Neural cell (in vitro differentiated cells): ENCODE measurements around the gene ITPR3. TPM values are rescaled to one million over a fixed set of nuclear protein-coding genes. Genes with fewer than 3 reads are reported as not detected.

Experiments
- H2AFZ ChIP-seq: fragments of 200-600, 300-800 bp; sonication (generic), shearing (Covaris generic); 2 replicates; pipeline ENCODE4 v1.6.0; 2014; ENCODE audit warnings: low read depth, mild to moderate bottlenecking, antibody characterized with exemption, low read length, moderate library complexity
- H3F3A ChIP-seq: fragments of 200-600 bp; shearing (Covaris generic); 2 replicates; pipeline ENCODE4 v1.6.1; 2016; ENCODE audit warnings: mild to moderate bottlenecking, moderate library complexity, mixed read lengths, antibody characterized with exemption, low read length; ENCODE audit not compliant: insufficient read depth, poor library complexity, severe bottlenecking
- H3K27ac ChIP-seq: fragments of 200-600, 300-800 bp; sonication (generic), shearing (Covaris generic); 2 replicates; pipeline ENCODE4 v1.5.1; 2014; ENCODE audit warnings: mild to moderate bottlenecking, low read length, moderate library complexity
- H3K27me3 ChIP-seq: fragments of 300-800, 200-600 bp; sonication (generic), shearing (Covaris generic); 2 replicates; pipeline ENCODE4 v1.6.0; 2014; ENCODE audit warnings: mild to moderate bottlenecking, low read depth, low read length, moderate library complexity; ENCODE audit not compliant: insufficient read depth
- H3K36me3 ChIP-seq: fragments of 300-800, 200-600 bp; sonication (generic), shearing (Covaris generic); 2 replicates; pipeline ENCODE4 v1.5.1; 2014; ENCODE audit warnings: mild to moderate bottlenecking, antibody characterized with exemption, low read length, moderate library complexity; ENCODE audit not compliant: insufficient read depth
- H3K4me2 ChIP-seq: fragments of 300-800, 200-600 bp; sonication (generic), shearing (Covaris generic); 2 replicates; pipeline ENCODE4 v1.6.0; 2014; ENCODE audit warnings: mild to moderate bottlenecking, low read length
- H3K4me3 ChIP-seq: fragments of 300-800, 200-600 bp; sonication (generic), shearing (Covaris generic); 2 replicates; pipeline ENCODE4 v1.5.1; 2014; ENCODE audit warnings: mild to moderate bottlenecking, low read length, moderate library complexity
- H3K79me2 ChIP-seq: fragments of 200-600 bp; shearing (Covaris generic); replicated peaks from 2 replicates; pipeline ENCODE4 v1.6.0; 2014; ENCODE audit warnings: mild to moderate bottlenecking, low read length, moderate library complexity; ENCODE audit not compliant: insufficient read depth
- H3K9ac ChIP-seq: fragments of 300-800, 200-600 bp; sonication (generic), shearing (Covaris generic); 2 replicates; pipeline ENCODE4 v1.6.1; 2016; ENCODE audit warnings: mild to moderate bottlenecking, low read length, mixed read lengths
- H3K9me2 ChIP-seq: fragments of 200-600 bp; shearing (Covaris generic); 2 replicates; pipeline ENCODE4 v1.6.1; 2016; ENCODE audit warnings: mild to moderate bottlenecking, low read length, mixed read lengths; ENCODE audit not compliant: insufficient read depth
- H3K9me3 ChIP-seq: fragments of 200-600, 300-800 bp; sonication (generic), shearing (Covaris generic); 2 replicates; pipeline ENCODE4 v1.6.1; 2016; ENCODE audit warnings: mild to moderate bottlenecking, mixed run types, low read length, moderate library complexity, mixed read lengths
- H4K20me1 ChIP-seq: fragments of 200-600 bp; shearing (Covaris generic); 2 replicates; pipeline ENCODE4 v1.6.1; 2016; ENCODE audit warnings: mild to moderate bottlenecking, mixed run types; ENCODE audit not compliant: insufficient read depth
- EP300 ChIP-seq: fragments of 450-650 bp; conservative IDR thresholded peaks from 2 replicates; pipeline ENCODE4 v1.6.1; 2014; ENCODE audit warnings: antibody characterized with exemption, mild to moderate bottlenecking, moderate library complexity; ENCODE audit not compliant: poor library complexity, severe bottlenecking
- EZH2 ChIP-seq: fragments of 200-600, 300-800 bp; shearing (Covaris generic), sonication (generic); IDR thresholded peaks from 2 replicates; pipeline ENCODE4 v1.6.1; 2014; ENCODE audit warnings: antibody characterized with exemption, low read length, borderline replicate concordance, mild to moderate bottlenecking; ENCODE audit not compliant: insufficient read depth, poor library complexity, severe bottlenecking
- MXI1 ChIP-seq: fragments of 450-650 bp; conservative IDR thresholded peaks from 2 replicates; pipeline ENCODE4 v1.6.1; 2014; ENCODE audit warnings: antibody characterized with exemption, mild to moderate bottlenecking; ENCODE audit not compliant: poor library complexity, severe bottlenecking
- POLR2AphosphoS5 ChIP-seq: IDR thresholded peaks from 2 replicates; pipeline ENCODE4 v1.6.1; 2012
- RAD21 ChIP-seq: fragments of 450-650 bp; conservative IDR thresholded peaks from 2 replicates; pipeline ENCODE4 v1.6.1; 2014; ENCODE audit warnings: antibody characterized with exemption, mild to moderate bottlenecking, moderate library complexity
- SMC3 ChIP-seq: fragments of 450-650 bp; conservative IDR thresholded peaks from 2 replicates; pipeline ENCODE4 v1.6.1; 2014; ENCODE audit warnings: antibody characterized with exemption, mild to moderate bottlenecking, moderate library complexity; ENCODE audit not compliant: poor library complexity
- TAF1 ChIP-seq: IDR thresholded peaks from 2 replicates; pipeline ENCODE4 v1.6.1; 2012; ENCODE audit warnings: low read depth
- polyA plus RNA-seq: library from polyadenylated mRNA; depleted of rRNA; stranded (reverse); fragments of >200 nt; gene quantifications from 2 replicates; pipeline ENCODE4 v1.2.3, GENCODE V29; 2014
- TF ChIP-seq, protein P1 (sequence below): fragments of 450-650 bp; IDR thresholded peaks from 2 replicates; pipeline ENCODE4 v1.5.1; 2014; ENCODE audit warnings: antibody characterized with exemption, mild to moderate bottlenecking, moderate library complexity; ENCODE audit not compliant: poor library complexity, severe bottlenecking
- TF ChIP-seq, protein P2 (sequence below): IDR thresholded peaks from 2 replicates; pipeline ENCODE4 v1.6.1; 2012; ENCODE audit warnings: borderline replicate concordance

ITPR3 gene
- polyA plus RNA-seq, 1 donor from 2014 or later = 0.11 TPM

DNA sequence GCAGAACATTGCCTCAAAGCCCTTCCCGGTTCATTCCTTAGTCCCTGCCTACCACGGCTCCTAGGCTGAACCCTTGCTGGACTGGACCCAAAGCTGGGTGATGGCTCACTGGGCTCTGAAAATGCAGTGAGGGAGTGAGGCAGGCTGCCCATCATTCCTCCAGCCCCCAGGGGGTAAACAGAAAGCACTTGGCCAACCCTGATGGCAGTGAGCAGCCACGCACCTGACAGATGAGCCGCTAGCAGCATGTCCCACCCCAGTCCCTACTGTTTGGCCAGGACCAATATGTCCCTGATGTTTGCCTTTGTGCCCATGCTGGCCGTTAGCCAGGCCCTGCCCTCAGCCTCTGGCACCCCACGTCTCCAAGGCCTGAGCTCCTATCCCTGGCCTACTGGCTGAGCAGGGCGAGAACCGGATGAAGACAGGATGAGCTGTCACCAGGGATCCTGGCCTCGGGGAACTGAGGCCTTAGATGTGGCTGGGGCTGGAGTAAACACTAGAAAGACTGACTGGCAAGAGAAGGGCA lies 21.6 kb upstream of the ITPR3 start (continued):
- TF ChIP-seq, protein P1, sequence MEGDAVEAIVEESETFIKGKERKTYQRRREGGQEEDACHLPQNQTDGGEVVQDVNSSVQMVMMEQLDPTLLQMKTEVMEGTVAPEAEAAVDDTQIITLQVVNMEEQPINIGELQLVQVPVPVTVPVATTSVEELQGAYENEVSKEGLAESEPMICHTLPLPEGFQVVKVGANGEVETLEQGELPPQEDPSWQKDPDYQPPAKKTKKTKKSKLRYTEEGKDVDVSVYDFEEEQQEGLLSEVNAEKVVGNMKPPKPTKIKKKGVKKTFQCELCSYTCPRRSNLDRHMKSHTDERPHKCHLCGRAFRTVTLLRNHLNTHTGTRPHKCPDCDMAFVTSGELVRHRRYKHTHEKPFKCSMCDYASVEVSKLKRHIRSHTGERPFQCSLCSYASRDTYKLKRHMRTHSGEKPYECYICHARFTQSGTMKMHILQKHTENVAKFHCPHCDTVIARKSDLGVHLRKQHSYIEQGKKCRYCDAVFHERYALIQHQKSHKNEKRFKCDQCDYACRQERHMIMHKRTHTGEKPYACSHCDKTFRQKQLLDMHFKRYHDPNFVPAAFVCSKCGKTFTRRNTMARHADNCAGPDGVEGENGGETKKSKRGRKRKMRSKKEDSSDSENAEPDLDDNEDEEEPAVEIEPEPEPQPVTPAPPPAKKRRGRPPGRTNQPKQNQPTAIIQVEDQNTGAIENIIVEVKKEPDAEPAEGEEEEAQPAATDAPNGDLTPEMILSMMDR = no peak

DNA sequence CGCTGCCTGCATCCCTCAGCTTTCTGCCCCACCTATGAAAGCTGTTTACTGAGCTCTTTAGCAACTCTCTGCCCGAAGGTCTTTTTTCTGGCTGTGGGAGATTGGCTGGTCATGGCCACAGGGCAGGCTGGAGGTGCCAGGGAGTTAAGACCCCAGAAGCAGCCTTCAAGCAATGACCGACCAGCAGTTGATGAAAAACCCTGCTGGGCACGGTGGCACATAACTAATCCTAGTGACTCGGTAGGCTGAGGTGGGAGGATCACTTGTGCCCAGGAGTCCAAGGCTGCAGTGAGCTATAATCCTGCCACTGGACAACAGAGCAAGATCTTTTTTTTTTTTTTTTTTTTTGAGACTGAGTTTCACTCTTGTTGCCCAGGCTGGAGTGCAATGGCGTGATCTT lies 20.4 kb upstream of the ITPR3 start:
- Histone ChIP-seq H3K79me2 (no peaks in the 10 kb centered on the region), H3K9me2 (no peaks in the 10 kb centered on the region), H3K27me3 (no peaks in the 10 kb centered on the region), H3K4me2 (no peak overlapping the region), H3K36me3 (no peaks in the 10 kb centered on the region), H3K9ac (no peak overlapping the region), H2AFZ (no peak overlapping the region), H3F3A (no peaks in the 10 kb centered on the region), H3K4me3 (no peak overlapping the region), H3K27ac (no peak overlapping the region), H4K20me1 (no peaks in the 10 kb centered on the region), H3K9me3 (no peaks in the 10 kb centered on the region)
- TF ChIP-seq MXI1 (no peak), EP300 (no peak), SMC3 (no peak), POLR2AphosphoS5 (no peak), TAF1 (no peak), EZH2 (no peak), RAD21 (no peak)
- TF ChIP-seq, protein P1 = no peak
- TF ChIP-seq, protein P2, sequence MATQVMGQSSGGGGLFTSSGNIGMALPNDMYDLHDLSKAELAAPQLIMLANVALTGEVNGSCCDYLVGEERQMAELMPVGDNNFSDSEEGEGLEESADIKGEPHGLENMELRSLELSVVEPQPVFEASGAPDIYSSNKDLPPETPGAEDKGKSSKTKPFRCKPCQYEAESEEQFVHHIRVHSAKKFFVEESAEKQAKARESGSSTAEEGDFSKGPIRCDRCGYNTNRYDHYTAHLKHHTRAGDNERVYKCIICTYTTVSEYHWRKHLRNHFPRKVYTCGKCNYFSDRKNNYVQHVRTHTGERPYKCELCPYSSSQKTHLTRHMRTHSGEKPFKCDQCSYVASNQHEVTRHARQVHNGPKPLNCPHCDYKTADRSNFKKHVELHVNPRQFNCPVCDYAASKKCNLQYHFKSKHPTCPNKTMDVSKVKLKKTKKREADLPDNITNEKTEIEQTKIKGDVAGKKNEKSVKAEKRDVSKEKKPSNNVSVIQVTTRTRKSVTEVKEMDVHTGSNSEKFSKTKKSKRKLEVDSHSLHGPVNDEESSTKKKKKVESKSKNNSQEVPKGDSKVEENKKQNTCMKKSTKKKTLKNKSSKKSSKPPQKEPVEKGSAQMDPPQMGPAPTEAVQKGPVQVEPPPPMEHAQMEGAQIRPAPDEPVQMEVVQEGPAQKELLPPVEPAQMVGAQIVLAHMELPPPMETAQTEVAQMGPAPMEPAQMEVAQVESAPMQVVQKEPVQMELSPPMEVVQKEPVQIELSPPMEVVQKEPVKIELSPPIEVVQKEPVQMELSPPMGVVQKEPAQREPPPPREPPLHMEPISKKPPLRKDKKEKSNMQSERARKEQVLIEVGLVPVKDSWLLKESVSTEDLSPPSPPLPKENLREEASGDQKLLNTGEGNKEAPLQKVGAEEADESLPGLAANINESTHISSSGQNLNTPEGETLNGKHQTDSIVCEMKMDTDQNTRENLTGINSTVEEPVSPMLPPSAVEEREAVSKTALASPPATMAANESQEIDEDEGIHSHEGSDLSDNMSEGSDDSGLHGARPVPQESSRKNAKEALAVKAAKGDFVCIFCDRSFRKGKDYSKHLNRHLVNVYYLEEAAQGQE = no peak

DNA sequence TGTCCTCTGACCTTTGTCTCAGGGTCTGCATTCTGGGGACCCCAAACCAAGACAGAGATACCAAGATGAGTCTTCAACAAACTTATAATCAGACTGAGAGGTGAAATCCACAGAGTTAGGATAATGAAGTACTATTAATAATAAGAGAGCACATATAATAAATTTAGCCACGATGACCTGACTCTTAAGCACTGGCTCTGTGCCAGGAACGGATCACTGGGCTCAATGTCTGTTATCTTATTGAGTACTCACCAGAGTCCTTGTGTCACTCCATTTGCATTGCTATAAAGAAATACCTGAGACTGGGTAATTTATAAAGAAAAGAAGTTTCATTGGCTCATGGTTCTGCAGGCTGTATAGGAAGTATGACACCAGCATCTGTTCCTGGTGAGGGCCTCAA lies 18.9 kb upstream of the ITPR3 start:
- Histone ChIP-seq H3K79me2 (no peaks in the 10 kb centered on the region), H3K9me2 (no peaks in the 10 kb centered on the region), H2AFZ (no peak overlapping the region), H3K4me3 (no peak overlapping the region), H3K36me3 (no peaks in the 10 kb centered on the region), H3K27ac (no peak overlapping the region), H4K20me1 (no peaks in the 10 kb centered on the region), H3F3A (no peaks in the 10 kb centered on the region), H3K9ac (no peak overlapping the region), H3K27me3 (no peaks in the 10 kb centered on the region), H3K4me2 (no peak overlapping the region), H3K9me3 (no peaks in the 10 kb centered on the region)
- TF ChIP-seq RAD21 (no peak), SMC3 (no peak), TAF1 (no peak), MXI1 (no peak), POLR2AphosphoS5 (no peak), EP300 (no peak), EZH2 (no peak)
- TF ChIP-seq, protein P2 = no peak
- TF ChIP-seq, protein P1 = no peak
